ENCODE measurements around the gene DHX58. TPM values are rescaled to one million over a fixed set of nuclear protein-coding genes. Genes with fewer than 3 reads are reported as not detected.

DHX58 gene
- total and polyA plus RNA-seq, 11 donors: 1.8 to 17.3 (median 3.7) TPM

DNA sequence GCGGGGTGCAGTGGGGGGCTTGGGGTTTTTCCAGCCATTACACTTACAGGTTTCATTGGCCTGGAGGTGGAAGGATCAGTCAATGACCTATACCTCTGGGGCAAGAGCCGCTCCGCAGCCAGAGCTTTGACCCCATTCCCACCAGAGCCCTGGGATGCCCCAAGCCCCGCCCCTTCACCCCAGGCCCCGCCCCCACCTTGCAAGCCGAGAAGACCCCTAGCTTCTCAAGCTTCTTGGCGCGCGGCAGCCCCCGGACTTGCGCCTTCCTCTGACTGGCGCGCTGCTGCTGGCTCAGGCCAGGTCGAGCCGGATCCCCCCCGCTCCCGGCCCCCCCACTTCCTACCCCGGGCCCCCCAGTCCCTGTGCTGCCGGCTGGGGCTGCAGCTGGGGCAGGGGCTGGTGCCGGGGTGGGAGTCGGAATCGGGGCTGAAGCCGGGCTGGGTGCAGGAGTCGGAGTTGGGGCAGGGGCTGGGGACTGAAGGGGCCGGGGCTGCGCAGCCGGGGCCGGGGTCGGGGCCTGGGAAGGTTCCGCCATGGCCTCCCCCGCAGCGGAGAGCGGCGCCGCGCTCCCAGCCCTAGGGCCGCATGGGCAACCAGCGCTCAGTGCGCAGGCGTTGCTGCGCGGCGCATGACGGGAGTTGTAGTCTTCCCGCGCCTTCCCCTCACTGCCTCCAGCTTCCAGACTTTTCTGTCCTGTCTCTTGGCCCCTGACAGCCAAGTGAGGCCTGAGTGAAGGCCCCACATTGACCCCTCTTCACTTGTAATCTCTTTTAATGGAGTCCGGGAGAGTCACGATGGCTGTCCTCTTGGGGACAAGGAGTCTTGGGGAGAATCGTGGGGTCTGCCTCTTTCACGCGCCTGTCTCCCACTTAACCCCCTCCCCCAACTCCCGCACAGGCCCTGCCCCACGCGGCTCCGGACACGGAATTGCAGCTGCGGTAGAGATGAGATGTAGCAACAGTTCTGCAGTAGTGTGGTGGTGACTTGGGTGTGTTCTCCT is 8.6 kb upstream of the DHX58 start, which contains the start of gene KAT2A:
KAT2A (minus strand) TSS at position 598 of the 1,000 bp plus-strand sequence; CDS start at position 535, 63 bp downstream.
- H3K27ac ChIP-seq: peak within 1 kb of the TSS in 11 of 12 donors; percentile 24 to 80 (median 71)
- TF ChIP-seq, protein P1, sequence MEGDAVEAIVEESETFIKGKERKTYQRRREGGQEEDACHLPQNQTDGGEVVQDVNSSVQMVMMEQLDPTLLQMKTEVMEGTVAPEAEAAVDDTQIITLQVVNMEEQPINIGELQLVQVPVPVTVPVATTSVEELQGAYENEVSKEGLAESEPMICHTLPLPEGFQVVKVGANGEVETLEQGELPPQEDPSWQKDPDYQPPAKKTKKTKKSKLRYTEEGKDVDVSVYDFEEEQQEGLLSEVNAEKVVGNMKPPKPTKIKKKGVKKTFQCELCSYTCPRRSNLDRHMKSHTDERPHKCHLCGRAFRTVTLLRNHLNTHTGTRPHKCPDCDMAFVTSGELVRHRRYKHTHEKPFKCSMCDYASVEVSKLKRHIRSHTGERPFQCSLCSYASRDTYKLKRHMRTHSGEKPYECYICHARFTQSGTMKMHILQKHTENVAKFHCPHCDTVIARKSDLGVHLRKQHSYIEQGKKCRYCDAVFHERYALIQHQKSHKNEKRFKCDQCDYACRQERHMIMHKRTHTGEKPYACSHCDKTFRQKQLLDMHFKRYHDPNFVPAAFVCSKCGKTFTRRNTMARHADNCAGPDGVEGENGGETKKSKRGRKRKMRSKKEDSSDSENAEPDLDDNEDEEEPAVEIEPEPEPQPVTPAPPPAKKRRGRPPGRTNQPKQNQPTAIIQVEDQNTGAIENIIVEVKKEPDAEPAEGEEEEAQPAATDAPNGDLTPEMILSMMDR (IDR thresholded peaks at IDR 0.05): no peak
- TF ChIP-seq POLR2A (IDR thresholded peaks at IDR 0.05): peak in 1 of 2 donors; percentile 51
- peak within 1 kb of the TSS; percentile 43 to 97 (median 78) for H3K4me3 ChIP-seq
- ATAC-seq (peak; percentile 73 to 93 (median 92)), DNase-seq (peak; percentile 83 to 91 (median 86))
- H3K36me3 ChIP-seq: peaks cover 0 to 53% (median 19%) of the 10 kb centered on the region in 9 donors
- WGBS, 4 donors: 7 to 25% (median 12%) methylated on average over 19 to 57 of the region's 57 CpGs
- no peaks in the 10 kb centered on the region for H3K27me3 ChIP-seq
- H3K9me3 ChIP-seq: no peaks in the 10 kb centered on the region
- peaks cover 0 to 29% (median 16%) of the 10 kb centered on the region in 12 donors for H3K4me1 ChIP-seq
- intact Hi-C loops (cut with DNase I): loop anchor here in 2 of 10 donors (5.0 to 10.0 kb wide), 2 partner anchors 61 to 394 kb away; partner anchors contain the start of gene KCNH4 (in 1 of the 2)

DNA sequence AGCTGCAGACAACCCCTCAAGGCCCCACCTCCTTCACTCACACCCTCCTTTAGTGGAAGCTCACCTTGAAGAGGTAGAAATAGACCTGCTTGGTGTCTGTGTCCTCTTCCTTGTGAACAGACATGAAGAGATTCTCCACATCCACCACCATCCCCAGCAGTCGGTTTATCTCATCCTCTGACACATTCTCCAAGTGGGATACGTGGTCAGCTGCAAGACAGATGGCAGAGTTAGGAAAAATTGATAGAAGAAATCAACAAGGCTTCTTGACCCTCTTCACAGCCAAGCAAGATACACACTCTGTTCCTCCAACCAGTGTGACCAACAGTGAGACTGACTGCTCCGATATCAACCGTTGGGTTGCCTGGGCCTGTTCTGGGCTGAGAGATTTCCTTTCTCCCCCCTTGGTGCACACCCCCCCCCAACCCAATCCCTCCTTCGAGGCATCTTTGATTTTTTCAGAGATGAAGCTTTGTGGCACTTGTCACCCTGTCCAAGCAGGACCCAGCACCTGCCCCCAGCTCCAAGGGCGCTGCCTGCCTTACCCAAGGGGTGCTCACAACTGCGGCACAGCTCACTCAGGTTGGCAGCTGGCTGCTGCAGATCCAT is 7.8 kb upstream of the DHX58 start:
- H3K27ac ChIP-seq: peak overlapping the region in 1 of 12 donors; percentile 67
- WGBS, 4 donors: 49 to 59% (median 52%) methylated on average over 7 of the region's 7 CpGs
- peak overlapping the region in 11 of 12 donors; percentile 71 to 97 (median 81) for H3K4me3 ChIP-seq
- no peaks in the 10 kb centered on the region for H3K9me3 ChIP-seq
- H3K4me1 ChIP-seq: peaks cover 0 to 29% (median 16%) of the 10 kb centered on the region in 12 donors
- no peak for TF ChIP-seq POLR2A (IDR thresholded peaks at IDR 0.05)
- TF ChIP-seq, protein P1 (IDR thresholded peaks at IDR 0.05): no peak
- H3K36me3 ChIP-seq: peaks cover 0 to 53% (median 18%) of the 10 kb centered on the region in 9 donors
- ATAC-seq: no peak
- intact Hi-C loops (cut with DNase I): loop anchor here in 2 of 10 donors (5.0 to 10.0 kb wide), 2 partner anchors 62 to 395 kb away; partner anchors contain the start of gene KCNH4 (in 1 of the 2)
- no peaks in the 10 kb centered on the region for H3K27me3 ChIP-seq
- peak in 1 of 5 donors; percentile 46 for DNase-seq

DNA sequence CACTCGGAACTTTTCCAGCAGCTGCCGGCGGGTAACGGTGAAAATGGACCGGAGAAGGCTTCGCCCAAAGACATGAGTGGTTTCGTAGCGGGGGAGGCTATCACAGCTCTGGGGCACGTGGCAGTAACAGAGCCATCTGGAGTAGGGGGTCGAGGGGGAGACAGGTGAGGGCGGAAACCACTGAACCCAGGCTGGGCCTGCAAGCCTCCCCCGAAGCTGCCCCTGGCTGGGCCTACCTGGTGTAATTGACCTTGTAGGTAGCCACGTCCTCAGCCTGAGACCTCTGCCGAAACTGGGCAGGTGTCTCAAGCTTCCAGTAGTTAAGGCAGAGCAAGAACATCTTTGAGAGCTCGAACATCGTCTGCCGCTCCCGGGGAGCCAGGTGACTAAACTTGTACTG is 6.8 kb upstream of the DHX58 start:
- intact Hi-C loops (cut with DNase I): loop anchor here (2.0 to 10.0 kb wide), 7 partner anchors 52 to 157 kb away; partner anchors contain the start of gene KCNH4 (in 3 of the 10)
- H3K4me1 ChIP-seq: peaks cover 0 to 29% (median 16%) of the 10 kb centered on the region in 12 donors
- no peaks in the 10 kb centered on the region for H3K27me3 ChIP-seq
- H3K27ac ChIP-seq: no peak overlapping the region
- no peak for ATAC-seq
- no peak for TF ChIP-seq POLR2A (IDR thresholded peaks at IDR 0.05)
- TF ChIP-seq, protein P1 (IDR thresholded peaks at IDR 0.05): no peak
- 88 to 94% (median 92%) methylated on average over 17 to 18 of the region's 18 CpGs for WGBS, 4 donors
- H3K9me3 ChIP-seq: no peaks in the 10 kb centered on the region
- DNase-seq: peak in 1 of 5 donors; percentile 59
- no peak overlapping the region for H3K4me3 ChIP-seq
- H3K36me3 ChIP-seq: peaks cover 0 to 50% (median 18%) of the 10 kb centered on the region in 9 donors
